CMK (cell line): ENCODE data around the gene CYSRT1.

Source experiments
- DNase-seq: peaks from one replicate; pipeline ENCODE4 v3.0.0-alpha.2; 2010; ENCODE audit warnings: low read depth

The CYSRT1 gene

GRCh38 chr9:137212520-137212919, 12.5 kb upstream of the CYSRT1 start:
- DNase-seq = no peak

GRCh38 chr9:137213160-137214060, 11.6 kb upstream of the CYSRT1 start:
- DNase-seq = no peak

DNA sequence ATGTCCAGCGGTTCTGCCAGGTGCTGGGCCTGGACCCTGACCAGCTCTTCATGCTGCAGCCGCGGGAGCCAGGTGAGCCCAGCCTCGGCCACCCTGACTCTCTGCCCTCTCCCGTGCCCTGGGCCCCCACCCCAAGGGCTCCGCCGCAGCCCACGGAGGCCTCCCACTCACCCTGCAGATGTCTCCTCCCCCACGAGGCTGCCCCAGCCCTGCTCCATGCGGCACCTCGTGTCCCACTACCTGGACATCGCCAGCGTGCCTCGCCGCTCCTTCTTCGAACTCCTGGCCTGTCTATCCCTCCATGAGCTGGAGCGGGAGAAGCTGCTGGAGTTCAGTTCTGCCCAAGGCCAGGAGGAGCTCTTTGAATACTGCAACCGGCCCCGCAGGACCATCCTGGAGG, 10.4 kb upstream of the CYSRT1 start:
- no peak for DNase-seq

GRCh38 chr9:137215196-137215986, 9.6 kb upstream of the CYSRT1 start:
- DNase-seq = no peak

DNA sequence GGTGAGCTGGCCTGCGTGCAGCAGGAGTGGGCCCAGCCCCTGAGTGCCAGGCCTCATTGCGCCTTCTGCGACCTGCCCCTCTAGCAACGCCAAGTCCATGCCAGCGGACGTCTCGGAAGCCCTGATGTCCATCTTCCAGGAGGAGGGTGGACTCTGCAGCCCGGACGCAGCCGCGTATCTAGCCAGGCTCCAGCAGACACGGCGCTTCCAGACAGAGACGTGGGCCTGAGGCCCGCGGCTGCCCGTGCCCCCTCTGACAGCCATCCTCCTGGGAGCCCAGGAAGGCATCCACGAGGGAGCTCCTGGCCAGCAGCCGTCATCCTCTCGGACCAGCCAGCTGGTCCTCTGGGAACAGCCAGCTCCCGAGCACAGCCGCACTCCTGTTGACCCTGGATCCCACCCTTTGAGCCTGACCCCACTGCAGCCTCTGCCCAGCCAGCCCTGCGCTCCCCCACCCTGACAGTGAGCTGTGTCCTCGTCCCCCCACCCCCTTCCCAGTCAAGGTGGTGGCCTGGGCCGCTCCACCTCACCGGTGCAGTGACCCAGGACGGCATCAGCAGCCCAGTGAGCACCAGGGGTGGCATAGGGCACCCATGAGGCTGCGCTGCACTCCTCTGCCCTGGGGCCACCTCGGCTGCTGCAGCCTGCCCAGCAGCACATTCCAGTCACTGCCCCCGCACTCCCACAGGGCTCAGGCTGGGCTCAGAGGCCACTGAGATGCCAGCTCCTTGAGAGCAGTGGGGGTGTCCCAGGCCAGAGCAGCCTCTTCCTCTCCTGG, 8.6 kb upstream of the CYSRT1 start:
- DNase-seq = no peak

DNA sequence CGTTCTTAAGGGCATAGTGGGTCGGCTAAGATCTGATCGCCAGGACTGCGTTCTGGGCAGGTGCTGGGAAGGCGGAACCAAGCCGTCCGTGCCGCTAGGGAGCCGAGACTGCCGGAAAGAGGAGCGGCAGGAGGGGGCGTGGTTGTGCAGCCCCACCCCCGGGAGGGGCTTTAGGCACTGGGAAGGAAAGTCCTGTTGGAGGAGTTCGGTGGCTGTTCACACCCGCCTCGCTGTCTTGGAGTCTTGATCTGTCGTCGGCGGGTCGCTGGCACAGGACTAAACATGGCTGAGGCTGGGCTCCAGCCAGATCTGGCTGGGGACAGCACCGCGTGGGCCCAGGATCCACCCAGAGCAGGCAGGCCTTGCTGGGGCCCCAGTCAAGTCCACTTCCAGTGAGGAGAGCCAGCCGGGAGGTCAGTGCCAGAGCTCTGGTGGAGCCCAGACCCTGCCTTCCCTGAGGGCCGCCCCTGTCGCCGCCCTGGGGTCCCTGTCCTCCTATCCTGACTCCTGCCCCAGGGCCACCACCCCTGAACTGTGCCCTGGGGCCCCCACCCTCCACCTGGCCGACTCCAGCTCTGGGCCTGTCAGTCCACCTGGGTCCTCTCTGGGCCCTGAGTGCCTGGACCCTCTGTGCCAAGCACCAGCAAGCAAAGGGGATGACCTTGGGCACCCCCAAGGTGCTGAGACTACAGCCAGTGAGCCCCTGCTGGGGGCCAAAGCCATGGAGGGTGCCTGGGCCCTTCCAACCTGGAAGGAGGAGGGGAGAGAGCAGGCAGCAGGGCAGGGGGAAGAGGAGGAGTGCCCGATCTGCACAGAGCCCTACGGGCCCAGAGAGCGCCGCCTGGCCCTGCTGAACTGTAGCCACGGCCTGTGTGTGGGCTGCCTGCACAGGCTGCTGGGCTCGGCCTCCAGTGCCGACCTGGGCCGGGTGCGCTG, 7.4 kb upstream of the CYSRT1 start:
- no peak for DNase-seq

- DNase-seq = no peak
Measured at GRCh38 chr9:137218212-137218753, 6.7 kb upstream of the CYSRT1 start.

DNA sequence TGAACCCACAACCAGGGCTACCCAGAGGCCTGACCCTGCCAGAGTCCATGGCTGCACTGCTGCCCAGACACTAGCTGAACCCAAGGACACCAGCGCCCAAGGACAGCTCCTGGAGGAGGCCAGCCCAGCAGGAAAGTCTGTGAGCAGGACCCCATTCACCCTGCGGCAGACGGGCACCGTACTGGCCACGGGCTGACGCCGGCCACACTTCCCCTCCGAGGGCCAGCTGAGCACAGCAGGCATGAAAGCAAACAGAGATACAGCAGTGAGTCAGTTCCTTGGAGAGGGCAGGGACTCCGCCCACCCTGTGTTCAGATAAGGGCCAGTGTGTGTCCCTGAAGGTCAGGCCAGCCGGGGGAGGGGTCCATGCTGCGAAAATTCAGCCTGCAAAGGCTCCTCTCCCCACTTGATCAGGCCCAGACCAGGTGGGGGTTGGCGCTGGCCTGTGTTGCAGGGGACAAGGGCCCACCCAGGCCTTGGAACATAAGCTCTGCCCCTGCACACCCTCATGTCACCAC, 6.2 kb upstream of the CYSRT1 start:
- DNase-seq = no peak

- no peak for DNase-seq
Measured at GRCh38 chr9:137219757-137220316, 5.1 kb upstream of the CYSRT1 start.

GRCh38 chr9:137220317-137221094, 4.5 kb upstream of the CYSRT1 start:
- no peak for DNase-seq

- DNase-seq = no peak
Measured at GRCh38 chr9:137221095-137221505, 3.9 kb upstream of the CYSRT1 start.

DNA sequence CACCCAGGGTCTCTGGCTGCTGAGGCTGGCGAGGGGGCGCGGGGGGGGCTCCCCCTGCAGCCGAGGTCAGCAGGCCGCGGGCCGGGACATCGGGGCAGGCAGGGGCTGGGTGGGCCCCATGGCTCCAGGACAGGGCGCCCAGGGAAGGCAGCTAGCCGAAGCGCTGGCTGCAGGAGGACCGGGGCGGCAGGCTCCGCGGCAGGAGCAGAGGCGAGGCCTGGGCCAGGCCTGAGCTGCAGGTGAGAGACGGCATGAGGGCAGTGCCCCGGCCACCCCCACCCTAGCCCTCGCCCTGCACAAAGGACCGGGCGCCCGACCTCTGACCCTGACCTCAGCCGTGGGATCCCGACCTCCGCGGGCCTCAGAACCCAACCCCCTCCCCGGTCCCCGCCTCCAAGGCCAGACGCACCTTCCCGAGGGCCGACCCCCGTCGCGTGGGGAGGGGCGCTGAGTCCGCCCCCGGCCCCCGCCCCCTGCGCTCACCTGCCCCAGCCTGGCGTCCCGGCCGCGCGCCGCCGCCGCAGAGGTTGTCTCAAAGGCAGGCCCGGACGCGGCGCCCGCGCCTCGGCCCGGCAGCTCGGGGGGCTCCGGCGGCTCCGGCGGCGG, 3.4 kb upstream of the CYSRT1 start:
- DNase-seq = no peak

GRCh38 chr9:137222190-137223077, 2.5 kb upstream of the CYSRT1 start, which contains the start of gene RNF208:
RNF208 (minus strand) TSS chr9:137222240; CDS start chr9:137221212, 1,028 bp downstream.
- DNase-seq = no peak

GRCh38 chr9:137223078-137223970, 1.6 kb upstream of the CYSRT1 start:
- peak; percentile 94 for DNase-seq

GRCh38 chr9:137225699-137226331, 841 bp downstream of the CYSRT1 start:
- DNase-seq = no peak

DNA sequence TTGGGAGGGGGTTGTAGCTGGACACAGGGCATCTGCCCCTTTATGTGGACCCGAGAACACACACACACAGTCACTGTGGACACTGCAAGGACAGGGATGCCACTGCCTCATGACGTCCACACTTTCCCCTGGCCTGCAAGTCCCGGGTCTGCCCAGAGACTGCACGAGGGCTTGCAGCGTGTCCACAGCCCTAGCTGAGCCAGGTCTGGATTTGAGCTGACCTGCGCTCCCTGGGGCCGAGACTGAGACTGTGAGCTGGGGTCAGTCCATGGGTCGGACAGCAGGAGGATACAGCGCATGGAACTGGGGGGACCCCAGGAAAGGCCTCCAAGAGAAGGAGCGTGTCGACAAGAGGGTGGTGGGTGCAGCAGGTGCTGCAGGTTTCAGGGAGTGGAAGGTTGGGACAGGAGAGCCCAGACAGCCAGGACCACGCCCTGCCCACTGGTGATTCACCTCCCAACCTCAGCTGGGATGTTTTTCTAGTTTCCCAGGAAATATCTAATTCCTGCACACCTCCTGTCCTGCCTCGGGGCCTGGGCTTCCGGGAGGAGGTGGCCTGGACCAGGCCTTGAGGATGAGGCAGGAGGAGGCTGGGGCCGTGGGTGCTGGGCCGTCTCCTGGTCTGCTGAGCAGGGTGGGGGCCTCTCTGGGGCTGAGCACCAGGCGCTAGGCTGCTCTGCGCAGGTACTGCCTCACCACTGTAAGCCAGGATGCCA, 1.5 kb downstream of the CYSRT1 start:
- no peak for DNase-seq
